DOHH2 (cell line): ENCODE measurements around the gene JUN.

Experiments used
- H3F3A ChIP-seq: fragments of 200-600 bp; sonication (generic), shearing (Covaris generic); 2 replicates; pipeline ENCODE4 v1.6.0; 2016; ENCODE audit warnings: antibody characterized with exemption, mild to moderate bottlenecking; ENCODE audit not compliant: control insufficient read depth, insufficient read depth
- H3K27ac ChIP-seq: fragments of 200-600 bp; sonication (generic); 2 replicates; pipeline ENCODE4 v1.5.1; 2014; ENCODE audit warnings: low read depth, mild to moderate bottlenecking, low read length, moderate library complexity
- H3K27me3 ChIP-seq: fragments of 200-600 bp; sonication (generic); 2 replicates; pipeline ENCODE4 v1.6.1; 2014; ENCODE audit warnings: mild to moderate bottlenecking, low read length, mixed read lengths; ENCODE audit not compliant: control insufficient read depth
- H3K36me3 ChIP-seq: fragments of 200-600 bp; sonication (generic); 2 replicates; pipeline ENCODE4 v1.6.1; 2014; ENCODE audit warnings: mild to moderate bottlenecking, low read length, moderate library complexity, mixed read lengths; ENCODE audit not compliant: control insufficient read depth
- H3K4me1 ChIP-seq: fragments of 200-600 bp; sonication (generic); 2 replicates; pipeline ENCODE4 v1.6.1; 2014; ENCODE audit warnings: mild to moderate bottlenecking, low read length, mixed read lengths; ENCODE audit not compliant: control insufficient read depth
- H3K4me2 ChIP-seq: fragments of 200-600 bp; sonication (generic); 2 replicates; pipeline ENCODE4 v1.6.0; 2014; ENCODE audit warnings: mild to moderate bottlenecking, low read length, moderate library complexity
- H3K4me3 ChIP-seq: fragments of 200-600 bp; sonication (generic); 2 replicates; pipeline ENCODE4 v1.5.1; 2014; ENCODE audit warnings: mild to moderate bottlenecking, low read length, mixed read lengths
- H3K79me2 ChIP-seq: fragments of 200-600 bp; sonication (generic); 2 replicates; pipeline ENCODE4 v1.6.1; 2014; ENCODE audit warnings: mild to moderate bottlenecking, low read length, mixed read lengths; ENCODE audit not compliant: control insufficient read depth
- H3K9me2 ChIP-seq: fragments of 200-600 bp; sonication (generic); replicated peaks from 2 replicates; pipeline ENCODE4 v1.6.1; 2014; ENCODE audit warnings: mild to moderate bottlenecking, low read length, mixed read lengths; ENCODE audit not compliant: control insufficient read depth
- H3K9me3 ChIP-seq: fragments of 200-600 bp; sonication (generic); 2 replicates; pipeline ENCODE4 v1.6.1; 2014; ENCODE audit warnings: antibody characterized with exemption, low read length, mixed read lengths; ENCODE audit not compliant: control insufficient read depth, insufficient read depth
- H4K20me1 ChIP-seq: fragments of 200-600 bp; sonication (generic); 2 replicates; pipeline ENCODE4 v1.6.0; 2014; ENCODE audit warnings: low read depth, mild to moderate bottlenecking, antibody characterized with exemption, low read length, moderate library complexity; ENCODE audit not compliant: control insufficient read depth, insufficient read depth
- EZH2phosphoT487 ChIP-seq: fragments of 200-600 bp; sonication (generic); IDR thresholded peaks from 2 replicates; pipeline ENCODE4 v1.6.1; 2017; ENCODE audit warnings: borderline replicate concordance, mild to moderate bottlenecking, antibody characterized with exemption, low read length, moderate library complexity, mixed read lengths
- TF ChIP-seq, protein P1 (sequence below): fragments of 200-600 bp; sonication (generic); IDR thresholded peaks from one replicate; pipeline ENCODE4 v1.5.1; 2014; ENCODE audit warnings: antibody characterized with exemption, mild to moderate bottlenecking, low read depth, low read length; ENCODE audit not compliant: poor library complexity, severe bottlenecking

The JUN gene

DNA sequence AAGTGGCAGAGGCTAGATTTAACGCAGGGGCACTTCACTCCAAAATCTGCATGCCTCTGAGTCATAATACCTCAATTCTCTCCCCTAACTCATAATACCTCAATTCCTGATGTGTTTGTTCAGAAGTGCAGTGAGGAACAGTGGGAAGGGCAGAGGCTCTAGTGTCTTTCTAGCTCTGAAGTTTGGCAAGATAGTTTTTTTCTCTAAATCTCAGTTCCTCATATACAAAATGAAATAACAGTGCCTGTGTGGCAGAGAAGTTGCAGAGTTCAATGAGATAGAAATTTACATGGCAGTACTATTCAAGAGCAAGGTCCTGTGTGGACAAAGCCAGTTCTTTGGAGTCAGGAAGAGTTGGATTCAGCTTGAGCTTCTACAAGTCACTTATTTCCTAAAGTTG, 9.8 kb downstream of the JUN start:
- no peaks in the 10 kb centered on the region for H3K4me1 ChIP-seq
- no peaks in the 10 kb centered on the region for H3K36me3 ChIP-seq
- no peaks in the 10 kb centered on the region for H3K9me3 ChIP-seq
- no peaks in the 10 kb centered on the region for H3K79me2 ChIP-seq
- no peak for TF ChIP-seq EZH2phosphoT487
- TF ChIP-seq, protein P1, sequence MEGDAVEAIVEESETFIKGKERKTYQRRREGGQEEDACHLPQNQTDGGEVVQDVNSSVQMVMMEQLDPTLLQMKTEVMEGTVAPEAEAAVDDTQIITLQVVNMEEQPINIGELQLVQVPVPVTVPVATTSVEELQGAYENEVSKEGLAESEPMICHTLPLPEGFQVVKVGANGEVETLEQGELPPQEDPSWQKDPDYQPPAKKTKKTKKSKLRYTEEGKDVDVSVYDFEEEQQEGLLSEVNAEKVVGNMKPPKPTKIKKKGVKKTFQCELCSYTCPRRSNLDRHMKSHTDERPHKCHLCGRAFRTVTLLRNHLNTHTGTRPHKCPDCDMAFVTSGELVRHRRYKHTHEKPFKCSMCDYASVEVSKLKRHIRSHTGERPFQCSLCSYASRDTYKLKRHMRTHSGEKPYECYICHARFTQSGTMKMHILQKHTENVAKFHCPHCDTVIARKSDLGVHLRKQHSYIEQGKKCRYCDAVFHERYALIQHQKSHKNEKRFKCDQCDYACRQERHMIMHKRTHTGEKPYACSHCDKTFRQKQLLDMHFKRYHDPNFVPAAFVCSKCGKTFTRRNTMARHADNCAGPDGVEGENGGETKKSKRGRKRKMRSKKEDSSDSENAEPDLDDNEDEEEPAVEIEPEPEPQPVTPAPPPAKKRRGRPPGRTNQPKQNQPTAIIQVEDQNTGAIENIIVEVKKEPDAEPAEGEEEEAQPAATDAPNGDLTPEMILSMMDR, result no peak
- H4K20me1 ChIP-seq, result no peaks in the 10 kb centered on the region
- no peaks in the 10 kb centered on the region for H3K9me2 ChIP-seq
- H3K4me2 ChIP-seq, result no peak overlapping the region
- no peaks in the 10 kb centered on the region for H3F3A ChIP-seq
- H3K27ac ChIP-seq, result no peak overlapping the region
- H3K4me3 ChIP-seq, result no peak overlapping the region
- peaks cover 19% of the 10 kb centered on the region for H3K27me3 ChIP-seq

DNA sequence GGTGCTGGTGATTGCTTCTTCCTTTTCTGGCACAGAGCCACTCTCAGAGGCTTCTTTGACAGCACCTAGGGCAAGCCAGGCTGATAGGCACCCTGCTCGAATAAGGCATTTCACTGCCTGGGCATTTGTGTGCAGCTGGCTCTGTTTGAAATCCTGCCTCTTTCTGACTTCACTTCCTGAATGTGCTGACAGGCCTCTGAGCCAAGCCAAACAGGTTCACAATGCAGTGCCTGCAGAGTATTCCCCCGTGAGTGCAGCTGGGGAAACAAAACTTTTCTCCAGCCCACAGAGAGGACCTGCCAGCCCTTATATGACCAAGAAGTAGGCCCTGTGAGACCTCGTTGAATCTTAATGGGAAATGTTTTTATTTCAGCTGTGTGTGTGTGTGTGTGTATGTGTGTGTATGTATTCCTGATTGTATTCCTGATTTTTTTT, 10.4 kb downstream of the JUN start:
- Histone ChIP-seq H3K4me1 (no peaks in the 10 kb centered on the region), H3K27me3 (peaks cover 14% of the 10 kb centered on the region), H3K9me2 (no peaks in the 10 kb centered on the region), H3K4me3 (no peak overlapping the region), H3K27ac (no peak overlapping the region), H3K9me3 (no peaks in the 10 kb centered on the region), H4K20me1 (no peaks in the 10 kb centered on the region), H3F3A (no peaks in the 10 kb centered on the region), H3K4me2 (no peak overlapping the region), H3K36me3 (no peaks in the 10 kb centered on the region), H3K79me2 (no peaks in the 10 kb centered on the region)
- TF ChIP-seq, protein P1, result no peak
- TF ChIP-seq EZH2phosphoT487, result no peak

DNA sequence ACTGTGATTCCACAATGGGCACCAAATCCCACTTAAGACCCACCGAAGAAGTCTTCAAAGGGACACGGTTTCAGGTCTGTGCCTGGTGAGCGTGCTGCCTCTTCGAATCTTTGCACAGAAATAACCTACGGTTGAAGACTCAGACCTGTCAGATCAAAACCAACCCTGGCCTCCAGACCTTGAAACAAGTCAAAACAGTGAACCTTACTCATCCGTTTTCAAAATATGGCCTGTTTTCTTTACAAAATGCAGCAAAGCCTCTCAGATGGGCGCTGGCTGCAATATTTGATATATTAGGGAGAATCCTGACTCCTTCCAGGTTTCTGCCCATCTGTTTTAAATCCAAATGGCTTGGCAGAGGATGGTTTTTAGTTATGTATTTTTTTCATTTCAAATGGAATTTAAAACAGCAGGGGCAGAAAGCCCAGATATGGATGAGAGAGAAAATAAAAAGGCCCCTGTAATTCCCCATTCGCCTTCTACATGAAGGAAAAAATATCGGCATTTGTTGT, 14.0 kb downstream of the JUN start:
- Histone ChIP-seq H3K4me3 (no peak overlapping the region), H3K4me2 (no peak overlapping the region), H4K20me1 (no peaks in the 10 kb centered on the region), H3K4me1 (no peaks in the 10 kb centered on the region), H3F3A (no peaks in the 10 kb centered on the region), H3K9me3 (no peaks in the 10 kb centered on the region), H3K9me2 (no peaks in the 10 kb centered on the region), H3K27me3 (no peaks in the 10 kb centered on the region; the same call in 1 of the 2 replicates), H3K79me2 (no peaks in the 10 kb centered on the region), H3K36me3 (no peaks in the 10 kb centered on the region), H3K27ac (no peak overlapping the region)
- TF ChIP-seq, protein P1, result no peak
- TF ChIP-seq EZH2phosphoT487, result no peak
